GM18499 (cell line): ENCODE results near the gene LDAH.
"Not testable (repeated sequence)": the region's sequence is repeated elsewhere in the genome, so short reads cannot be mapped to it uniquely, and the experiment has no call there.

Source experiments
- ATAC-seq: cut with Tn5 transposase; IDR thresholded peaks from one replicate; pipeline ENCODE4 v1.9.1; 2021; ENCODE audit warnings: moderate number of reproducible peaks; ENCODE audit not compliant: insufficient read depth, unreplicated experiment

LDAH gene

GRCh38 chr2:20793944-20794343, 29.0 kb downstream of the LDAH start:
- ATAC-seq = not testable (repeated sequence)

GRCh38 chr2:20781656-20782265, 41.1 kb downstream of the LDAH start:
- ATAC-seq = no peak

GRCh38 chr2:20771299-20771698, 51.6 kb downstream of the LDAH start:
- no peak for ATAC-seq

- no peak for ATAC-seq
Measured at GRCh38 chr2:20766798-20767644, 55.9 kb downstream of the LDAH start.

GRCh38 chr2:20766213-20766612, 56.7 kb downstream of the LDAH start:
- ATAC-seq = no peak

- no peak for ATAC-seq
Measured at GRCh38 chr2:20762945-20763683, 59.8 kb downstream of the LDAH start.

- ATAC-seq = no peak
Measured at GRCh38 chr2:20759487-20759886, 63.4 kb downstream of the LDAH start.

GRCh38 chr2:20758997-20759396, 63.9 kb downstream of the LDAH start:
- ATAC-seq = peak; percentile 54

GRCh38 chr2:20757405-20758090, 65.4 kb downstream of the LDAH start:
- ATAC-seq = no peak

- ATAC-seq = no peak
Measured at GRCh38 chr2:20755132-20755800, 67.6 kb downstream of the LDAH start.

GRCh38 chr2:20752293-20752692, 70.6 kb downstream of the LDAH start:
- no peak for ATAC-seq

- ATAC-seq = no peak
Measured at GRCh38 chr2:20747317-20747716, 75.6 kb downstream of the LDAH start.

GRCh38 chr2:20745924-20746555, 76.9 kb downstream of the LDAH start:
- no peak for ATAC-seq

GRCh38 chr2:20744366-20745335, 78.2 kb downstream of the LDAH start:
- ATAC-seq = peak; percentile 93

GRCh38 chr2:20738772-20739171, 84.1 kb downstream of the LDAH start:
- no peak for ATAC-seq

GRCh38 chr2:20737505-20737904, 85.4 kb downstream of the LDAH start:
- ATAC-seq = peak; percentile 82

GRCh38 chr2:20728114-20728758, 94.7 kb downstream of the LDAH start:
- no peak for ATAC-seq

- ATAC-seq = no peak
Measured at GRCh38 chr2:20726913-20727312, 96.0 kb downstream of the LDAH start.
